Stimulated activated CD8-positive, alpha-beta memory T cell treated with anti-CD3 and anti-CD28 coated beads, Interleukin-2, amount 100 ng/mL, for 1 hour (primary cell): ENCODE results near the gene CASZ1.

Source experiments
- DNase-seq, 2 donors: peaks; one replicate each; pipeline ENCODE4 v3.0.0-alpha.2; 2020; ENCODE audit warnings: low read depth in 2 of 2

Gene CASZ1

DNA sequence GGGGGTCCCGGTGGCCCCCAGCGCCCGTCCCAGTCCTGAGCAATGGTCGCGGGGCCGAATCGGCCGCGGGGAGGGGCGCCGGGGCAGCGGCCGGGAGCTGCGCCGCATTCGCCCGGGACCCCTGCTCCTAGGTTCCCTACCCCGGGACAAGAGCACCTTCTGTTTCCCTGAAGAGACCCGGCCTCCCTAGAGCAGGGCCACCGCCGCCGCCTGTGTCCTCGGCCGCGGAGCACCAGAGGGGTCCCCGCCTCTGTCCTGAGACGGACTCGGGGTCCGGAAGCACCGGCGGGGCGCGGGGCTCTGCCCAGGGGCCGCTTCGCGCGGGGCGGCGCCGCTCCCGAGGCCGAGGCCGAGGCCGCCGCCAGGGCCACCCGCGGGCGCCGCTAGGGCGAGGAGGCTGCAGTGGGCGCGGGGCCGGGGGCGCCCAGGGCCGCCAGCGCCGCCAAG, 157.9 kb downstream of the CASZ1 start:
- DNase-seq, result no peak

DNA sequence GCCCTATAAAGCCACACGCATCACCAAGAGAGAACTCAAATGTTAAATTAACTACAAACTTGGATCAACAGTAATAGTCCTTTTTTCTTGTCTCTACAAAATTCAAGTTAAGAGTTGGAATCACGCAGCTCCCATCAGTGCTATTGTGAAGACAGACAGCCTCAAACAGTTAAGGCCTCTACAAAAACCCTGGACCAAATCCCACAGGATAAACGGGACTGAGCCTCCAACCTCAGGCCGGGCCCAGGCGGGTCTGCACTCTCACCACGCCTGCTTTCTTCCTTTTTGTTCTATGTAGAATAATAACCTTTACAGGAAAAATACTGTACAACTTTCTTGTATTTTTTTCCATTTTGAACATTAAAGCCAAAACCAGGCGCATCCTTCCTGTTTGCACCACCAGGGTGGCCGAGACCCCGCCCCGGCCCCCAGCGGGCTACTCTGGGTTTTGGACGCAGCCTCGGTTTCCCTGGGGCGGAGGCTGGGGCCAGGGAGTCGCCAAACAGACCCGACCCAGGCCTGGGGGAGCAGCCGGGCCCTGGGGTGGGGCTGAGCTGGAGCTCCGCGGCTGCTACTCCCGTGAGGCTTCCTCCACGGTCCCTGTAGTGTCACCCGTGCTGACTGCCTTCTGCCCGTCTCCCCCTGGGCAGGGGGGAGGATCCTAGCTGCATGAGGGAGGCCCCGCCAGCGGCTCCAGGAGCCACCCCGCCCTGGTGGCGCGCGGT, 158.4 kb downstream of the CASZ1 start:
- DNase-seq, result no peak

- no peak for DNase-seq
Measured at GRCh38 chr1:10637400-10637799, 159.0 kb downstream of the CASZ1 start.

- DNase-seq, result no peak
Measured at GRCh38 chr1:10635992-10636391, 160.5 kb downstream of the CASZ1 start.

- no peak for DNase-seq
Measured at GRCh38 chr1:10635085-10635896, 161.2 kb downstream of the CASZ1 start.

GRCh38 chr1:10634428-10635084, 161.9 kb downstream of the CASZ1 start:
- no peak for DNase-seq

DNA sequence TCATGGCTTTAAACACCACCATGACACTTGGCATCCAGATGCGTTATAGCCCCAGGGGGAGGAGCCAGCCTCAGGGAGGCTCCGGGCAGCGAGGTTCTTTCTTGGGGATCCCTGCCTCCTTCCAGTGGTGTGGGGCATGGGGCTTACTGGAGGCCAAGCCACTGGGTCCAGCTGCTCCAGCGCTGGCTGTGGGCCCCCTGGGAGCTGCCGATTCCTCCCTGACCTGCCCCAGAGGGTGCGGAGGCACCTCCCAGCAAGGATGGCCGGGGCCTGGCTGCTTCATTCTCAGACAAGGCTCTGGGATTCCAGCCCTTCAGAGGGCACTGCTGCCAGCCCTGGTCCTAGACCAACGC, 162.4 kb downstream of the CASZ1 start:
- no peak for DNase-seq

DNA sequence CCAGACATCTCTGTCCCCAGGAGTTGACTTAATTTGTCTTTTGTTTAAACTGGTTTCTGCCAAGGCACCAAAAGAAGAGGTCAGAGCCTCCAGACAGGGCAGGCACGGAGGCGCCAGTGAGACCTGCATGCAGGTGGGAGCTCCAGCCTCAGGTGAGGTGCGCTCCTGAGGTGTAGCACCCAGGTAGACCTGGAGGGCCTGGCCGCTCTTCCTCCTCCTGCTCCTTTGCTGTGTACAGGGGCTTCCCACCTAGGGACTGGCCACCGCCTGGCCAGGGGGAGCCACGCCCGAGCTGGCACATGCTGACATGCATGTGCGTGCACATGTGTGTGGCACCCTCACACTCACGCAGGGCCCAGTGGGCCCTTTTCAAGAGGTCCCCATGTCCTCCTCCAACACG, 163.0 kb downstream of the CASZ1 start:
- DNase-seq, result no peak

GRCh38 chr1:10632691-10633090, 163.8 kb downstream of the CASZ1 start:
- no peak for DNase-seq

DNA sequence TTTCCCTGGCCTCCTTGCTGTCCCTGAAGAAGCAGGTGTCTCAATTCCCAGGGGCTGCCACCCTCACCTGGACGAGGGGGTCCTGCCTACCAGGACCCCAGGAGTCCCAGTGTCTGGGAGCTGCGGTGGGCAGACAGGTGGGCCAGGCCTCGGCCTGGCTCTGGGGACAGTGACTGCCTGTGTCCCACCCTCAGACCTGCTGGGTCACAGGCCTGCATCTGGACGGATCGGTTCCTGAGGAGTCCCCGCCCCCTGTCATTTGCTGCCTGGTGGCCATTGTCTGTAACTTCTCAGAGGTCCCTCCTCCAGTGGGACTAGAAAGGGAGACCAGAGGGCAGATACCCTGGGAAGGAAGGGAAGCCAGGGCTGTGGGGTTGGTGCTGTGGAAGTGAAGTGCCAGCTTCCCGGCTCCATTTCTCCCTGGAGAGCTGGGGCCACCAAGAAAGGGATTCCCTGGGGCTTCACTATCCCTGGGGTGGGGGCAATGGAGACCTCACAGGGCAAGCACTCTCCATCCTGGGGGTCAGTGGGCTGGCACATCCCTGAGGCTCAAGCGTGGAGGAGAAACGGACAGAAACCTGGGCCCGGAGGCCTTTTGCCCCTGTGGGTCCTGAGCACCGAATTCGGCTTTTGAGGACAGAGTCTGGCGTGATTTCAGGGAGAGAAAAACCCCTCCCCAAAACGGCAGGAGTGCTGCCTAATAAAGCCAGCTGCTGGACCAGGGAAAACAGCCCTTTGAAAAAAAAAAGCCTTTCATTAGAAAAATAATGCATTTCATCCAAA, 164.4 kb downstream of the CASZ1 start:
- no peak for DNase-seq

DNA sequence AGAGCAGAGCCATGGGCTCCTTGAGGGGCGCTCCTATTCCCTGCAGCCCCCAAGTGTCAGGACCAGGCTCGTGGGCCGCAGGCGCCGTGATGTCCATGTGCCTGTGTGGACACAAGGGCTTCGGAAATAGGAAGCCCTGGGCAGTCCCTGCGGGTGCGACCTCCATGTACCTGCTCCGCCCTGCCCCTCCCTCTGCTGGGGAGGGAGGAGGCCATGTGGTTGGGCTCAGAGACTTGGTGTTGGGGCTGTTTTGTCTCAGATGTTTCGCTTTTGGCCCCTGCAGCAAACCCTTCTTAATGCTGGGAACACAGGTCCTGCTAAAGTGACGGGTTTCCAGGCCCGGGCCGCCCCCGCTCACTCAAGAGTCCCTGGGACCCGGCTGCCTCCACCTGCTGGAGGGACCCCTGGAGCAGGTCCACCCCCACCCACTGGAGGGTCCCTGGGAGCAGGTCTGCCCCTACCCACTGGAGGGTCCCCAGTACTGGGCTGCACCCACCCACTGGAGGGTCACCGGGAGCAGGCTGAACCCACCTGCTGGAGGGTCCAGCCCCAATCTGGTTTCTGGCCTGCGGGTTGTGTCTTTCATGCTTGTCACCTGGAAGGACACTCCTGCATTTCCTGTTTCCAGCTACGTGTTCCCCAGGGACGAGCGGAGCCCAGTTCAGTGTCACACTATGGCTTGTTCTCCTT, 165.2 kb downstream of the CASZ1 start:
- no peak for DNase-seq

- no peak for DNase-seq
Measured at GRCh38 chr1:10630661-10631120, 165.8 kb downstream of the CASZ1 start.

- no peak for DNase-seq
Measured at GRCh38 chr1:10629816-10630571, 166.5 kb downstream of the CASZ1 start.

DNA sequence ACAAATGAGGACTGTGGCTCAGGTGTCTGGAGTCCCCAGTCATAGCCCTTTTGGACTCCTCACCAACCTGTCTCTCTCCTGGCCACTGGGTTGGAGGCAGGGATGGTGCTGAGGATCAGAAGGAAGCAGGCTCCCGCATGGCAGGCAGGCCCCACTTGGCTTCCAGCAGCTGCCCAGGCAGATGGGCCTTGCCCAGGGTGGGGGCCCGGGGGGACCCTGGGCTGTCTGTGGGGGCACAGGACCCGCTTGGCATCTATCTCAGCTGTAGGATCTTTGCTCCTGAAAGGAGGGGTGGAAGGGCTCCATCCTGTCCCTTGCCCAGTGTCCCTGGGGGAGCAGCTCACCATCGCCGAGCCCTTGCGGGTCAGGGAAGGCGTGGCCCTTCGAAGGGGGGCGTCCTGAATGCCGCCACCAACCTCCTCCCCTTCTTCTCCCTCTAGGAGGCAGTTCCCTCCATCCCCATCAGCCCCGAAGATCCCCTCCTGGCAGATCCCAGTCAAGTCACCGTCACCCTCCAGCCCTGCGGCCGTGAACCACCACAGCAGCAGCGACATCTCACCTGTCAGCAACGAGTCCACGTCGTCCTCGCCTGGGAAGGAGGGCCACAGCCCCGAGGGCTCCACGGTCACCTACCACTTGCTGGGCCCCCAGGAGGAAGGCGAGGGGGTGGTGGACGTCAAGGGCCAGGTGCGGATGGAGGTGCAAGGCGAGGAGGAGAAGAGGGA, 167.2 kb downstream of the CASZ1 start:
- DNase-seq, result no peak

DNA sequence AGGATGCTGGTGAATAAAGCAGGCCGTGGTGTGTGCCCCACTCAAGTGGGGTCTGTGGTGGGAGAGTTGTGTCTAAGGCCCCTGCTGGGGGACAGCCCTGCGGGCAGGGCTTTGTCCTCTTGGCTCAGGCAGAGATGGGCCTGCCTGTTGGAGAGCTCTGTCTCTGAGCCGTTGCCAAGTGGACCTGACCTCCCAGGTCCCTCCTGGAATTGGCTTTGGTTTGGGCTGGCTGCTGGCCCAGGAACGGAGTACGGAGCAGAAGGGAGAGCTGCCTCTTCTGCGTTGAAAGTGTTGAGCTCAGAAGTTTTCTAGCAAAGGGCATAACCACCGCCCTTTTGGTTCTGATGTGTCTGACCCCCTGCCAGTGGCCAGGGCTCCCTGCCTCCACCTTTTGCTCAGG, 167.8 kb downstream of the CASZ1 start:
- DNase-seq, result no peak

- DNase-seq, result no peak
Measured at GRCh38 chr1:10626791-10627410, 169.5 kb downstream of the CASZ1 start.

DNA sequence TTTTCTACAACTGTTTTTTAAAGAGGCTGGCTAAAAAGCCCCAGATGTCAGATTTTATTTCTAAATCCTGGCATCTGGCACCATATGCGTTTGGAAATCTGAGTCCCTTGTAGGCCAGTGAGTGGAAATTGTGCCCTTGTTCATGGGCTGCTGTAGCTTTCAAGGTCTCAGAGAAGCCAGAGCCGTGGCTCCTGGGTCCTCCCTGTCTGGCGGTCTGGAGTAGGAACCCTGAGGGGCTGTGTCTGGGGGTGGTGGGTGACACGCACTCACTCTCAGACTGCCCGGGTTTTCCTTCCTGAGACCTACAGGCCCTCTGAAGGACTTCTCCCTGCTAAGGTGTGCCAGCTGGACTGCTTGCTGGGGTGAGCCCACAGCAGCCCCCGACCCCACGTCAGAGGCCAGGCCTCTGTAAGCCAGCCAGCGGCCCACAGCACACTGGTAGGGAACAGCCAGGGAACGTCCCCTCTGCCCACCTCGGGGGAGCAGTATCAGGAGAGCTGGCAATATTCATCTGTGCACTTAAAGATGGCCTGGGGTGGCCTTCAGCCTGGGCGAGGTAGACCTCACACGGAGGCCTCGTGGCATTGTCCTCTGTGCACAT, 170.2 kb downstream of the CASZ1 start:
- no peak for DNase-seq

GRCh38 chr1:10625554-10625953, 170.9 kb downstream of the CASZ1 start:
- DNase-seq, result no peak

DNA sequence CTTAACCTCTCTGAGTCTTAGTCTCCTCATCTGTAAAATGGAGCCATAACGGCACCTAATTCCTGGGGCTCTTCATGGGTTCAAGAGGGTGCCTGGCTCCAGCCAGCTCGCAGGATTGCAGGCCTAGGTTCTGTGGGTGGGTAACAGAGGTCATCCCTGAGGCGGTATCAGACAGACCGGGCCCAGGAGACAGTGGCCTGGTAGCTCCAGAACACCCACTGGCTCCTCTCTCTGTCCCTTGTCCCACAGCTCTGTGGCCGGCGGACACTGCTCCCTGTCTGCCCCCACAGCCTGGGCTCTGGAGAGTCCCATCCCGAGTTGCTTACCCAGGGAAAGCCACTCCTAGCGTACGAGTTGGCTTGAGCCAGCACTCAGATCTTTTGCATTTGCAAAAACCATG, 171.4 kb downstream of the CASZ1 start:
- no peak for DNase-seq
